Kidney (tissue), 14 donors: Measurements from ENCODE around the gene UCP3. TPM values are rescaled to one million over a fixed set of nuclear protein-coding genes. Genes with fewer than 3 reads are reported as not detected.

Experiments
- DNase-seq, 5 donors: peaks; one replicate each; pipeline ENCODE4 v3.0.0-alpha.2; 2013 to 2020
- FAIRE-seq: peaks from 2 replicates; lab custom pipeline; 2012; peaks lifted over from hg19 to GRCh38; lab: Jason Lieb, UNC
- H3K27ac ChIP-seq, 2 donors: one replicate each; pipeline ENCODE4 v1.7.0; 2013; ENCODE audit warnings: low read depth in 2 of 2, low read length in 2 of 2, inconsistent platforms in 1 of 2
- H3K27me3 ChIP-seq: one replicate; pipeline ENCODE4 v1.7.1; 2013; ENCODE audit warnings: low read length, inconsistent platforms; ENCODE audit not compliant: control insufficient read depth, insufficient read depth
- H3K36me3 ChIP-seq, 3 donors: one replicate each; pipeline versions ENCODE4 v1.7.0 to v1.7.1; 2013; ENCODE audit warnings: low read length in 3 of 3, control low read depth in 1 of 3, inconsistent platforms in 1 of 3; ENCODE audit not compliant: insufficient read depth in 3 of 3, control insufficient read depth in 2 of 3
- H3K4me1 ChIP-seq, 3 donors: one replicate each; pipeline versions ENCODE4 v1.7.0 to v1.7.1; 2013; ENCODE audit warnings: low read length in 3 of 3, inconsistent platforms in 1 of 3, low read depth in 1 of 3; ENCODE audit not compliant: control insufficient read depth in 2 of 3, insufficient read depth in 2 of 3
- H3K4me3 ChIP-seq, 3 donors: one replicate each; pipeline versions ENCODE4 v1.7.0 to v1.8.1; 2013; ENCODE audit warnings: low read length in 3 of 3, control low read depth in 1 of 3, inconsistent platforms in 1 of 3
- H3K9ac ChIP-seq, 3 donors: one replicate each; pipeline versions ENCODE4 v1.7.0 to v1.7.1; 2013; ENCODE audit warnings: low read length in 3 of 3, control low read depth in 1 of 3, inconsistent platforms in 1 of 3
- H3K9me3 ChIP-seq, 3 donors: one replicate each; pipeline versions ENCODE4 v1.7.0 to v1.7.1; 2013; ENCODE audit warnings: low read length in 3 of 3, control low read depth in 1 of 3, inconsistent platforms in 1 of 3; ENCODE audit not compliant: control insufficient read depth in 2 of 3, insufficient read depth in 1 of 3
- intact Hi-C: fragments of 100-400 bp; cut with DNase I; formaldehyde crosslinking; loops from one replicate; pipeline ENCODE4 v1.11.1; 2022
- polyA plus RNA-seq: library from polyadenylated mRNA; stranded (reverse); fragments of 350-450 nt; fragmentation: Illumina TruSeq; extraction: RNeasy Lipid Tissue Mini Kit (QIAGEN cat#74804); gene quantifications from one replicate; pipeline ENCODE4 v1.2.3, GENCODE V29; 2014; ENCODE audit warnings: low read depth, low replicate concordance; ENCODE audit not compliant: insufficient read depth
- total RNA-seq: library from RNA; stranded (reverse); fragmentation: NEBNext Ultra II Directional; extraction: Animal tissue kit (Norgen Biotek cat#: 25700); gene quantifications from one replicate; pipeline ENCODE4 v1.2.1, GENCODE V29; 2021
- TF ChIP-seq, protein P1 (sequence below): IDR thresholded peaks from 3 replicates; pipeline ENCODE4 v1.5.1; 2012; ENCODE audit warnings: mild to moderate bottlenecking, moderate library complexity, borderline replicate concordance; ENCODE audit not compliant: insufficient read depth; ENCODE audit errors: extremely low read depth
- donor health status: control.
- donor health status: control.
- donor health status: control.
- donor health status: control.
- donor health status: control.
- donor health status: DM: yes; HTN: yes; CAD: no.
- donor health status: Normal renal cell carcinoma (clear cell type).

The UCP3 gene
- total and polyA plus RNA-seq, 2 donors from 2014 or later: 0.28 to 4.0 TPM

DNA sequence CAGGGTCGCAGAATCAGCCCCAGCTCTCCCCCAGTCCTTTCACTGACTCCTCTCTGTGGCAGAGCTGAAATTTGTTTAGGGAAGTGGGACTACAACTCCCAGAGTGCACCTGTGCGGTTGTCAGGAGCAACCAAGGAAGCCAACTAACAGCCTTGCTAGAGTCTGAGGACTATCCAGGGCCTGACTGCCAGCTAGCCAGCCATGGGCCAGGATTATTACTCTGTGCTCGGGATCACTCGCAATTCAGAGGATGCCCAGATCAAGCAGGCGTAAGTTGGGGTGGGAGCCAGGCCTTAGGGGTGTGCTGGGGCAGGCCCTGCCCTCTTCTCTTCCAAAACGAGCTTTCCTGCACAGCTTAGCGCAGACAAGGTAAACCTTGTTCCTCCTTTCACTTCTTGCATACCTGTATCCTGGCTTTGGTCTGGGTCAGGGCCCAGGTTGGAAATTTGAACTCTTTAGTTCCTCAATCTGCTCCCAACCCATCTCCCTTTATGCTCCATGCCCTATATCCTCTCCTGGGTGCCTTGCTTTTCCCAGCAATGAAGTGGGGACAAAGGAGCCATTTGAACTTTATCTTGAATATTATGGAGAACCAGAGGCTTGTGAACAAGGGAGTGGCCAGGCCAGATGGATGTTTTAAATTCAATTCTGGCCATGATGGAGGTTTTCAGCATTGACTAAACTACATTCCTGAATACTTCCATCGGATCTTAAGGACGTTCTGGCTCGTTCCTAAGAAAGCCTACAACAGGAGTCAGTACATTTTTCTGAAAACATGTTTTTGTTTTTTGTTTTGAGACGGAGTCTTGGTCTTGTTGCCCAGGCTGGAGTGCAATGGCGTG, 57.8 kb downstream of the UCP3 start, which contains the start of gene DNAJB13:
Gene DNAJB13, plus strand, starts transcription at position 158 of the 842 bp plus-strand sequence. Its CDS starts 44 bp downstream, at position 202.
- no peaks in the 10 kb centered on the region for H3K36me3 ChIP-seq
- intact Hi-C loops: no loop called here
- no peak within 1 kb of the TSS for H3K9ac ChIP-seq
- TF ChIP-seq, protein P1, sequence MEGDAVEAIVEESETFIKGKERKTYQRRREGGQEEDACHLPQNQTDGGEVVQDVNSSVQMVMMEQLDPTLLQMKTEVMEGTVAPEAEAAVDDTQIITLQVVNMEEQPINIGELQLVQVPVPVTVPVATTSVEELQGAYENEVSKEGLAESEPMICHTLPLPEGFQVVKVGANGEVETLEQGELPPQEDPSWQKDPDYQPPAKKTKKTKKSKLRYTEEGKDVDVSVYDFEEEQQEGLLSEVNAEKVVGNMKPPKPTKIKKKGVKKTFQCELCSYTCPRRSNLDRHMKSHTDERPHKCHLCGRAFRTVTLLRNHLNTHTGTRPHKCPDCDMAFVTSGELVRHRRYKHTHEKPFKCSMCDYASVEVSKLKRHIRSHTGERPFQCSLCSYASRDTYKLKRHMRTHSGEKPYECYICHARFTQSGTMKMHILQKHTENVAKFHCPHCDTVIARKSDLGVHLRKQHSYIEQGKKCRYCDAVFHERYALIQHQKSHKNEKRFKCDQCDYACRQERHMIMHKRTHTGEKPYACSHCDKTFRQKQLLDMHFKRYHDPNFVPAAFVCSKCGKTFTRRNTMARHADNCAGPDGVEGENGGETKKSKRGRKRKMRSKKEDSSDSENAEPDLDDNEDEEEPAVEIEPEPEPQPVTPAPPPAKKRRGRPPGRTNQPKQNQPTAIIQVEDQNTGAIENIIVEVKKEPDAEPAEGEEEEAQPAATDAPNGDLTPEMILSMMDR: no peak
- peaks cover 0 to 6% (median 0%) of the 10 kb centered on the region in 3 donors for H3K9me3 ChIP-seq
- no peaks in the 10 kb centered on the region for H3K4me1 ChIP-seq
- H3K27ac ChIP-seq: no peak within 1 kb of the TSS
- H3K27me3 ChIP-seq: no peaks in the 10 kb centered on the region
- no peak for FAIRE-seq
- no peak within 1 kb of the TSS for H3K4me3 ChIP-seq
- DNase-seq: peak; percentile 64 to 80 (median 70)

Other genes starting within 250 kb of the UCP3 start
- 138 TPM for gene RAB6A, start 248.0 kb downstream of the UCP3 start, total RNA-seq
- 61.0 TPM for gene RAB6A, start 248.0 kb downstream of the UCP3 start, polyA plus RNA-seq
- gene MRPL48, start 221.2 kb downstream of the UCP3 start, total RNA-seq: 27.5 TPM
- 79.3 TPM for gene MRPL48, start 221.2 kb downstream of the UCP3 start, polyA plus RNA-seq
- 64.7 TPM for gene COA4, start 132.2 kb downstream of the UCP3 start, total RNA-seq
- 177 TPM for gene COA4, start 132.2 kb downstream of the UCP3 start, polyA plus RNA-seq
- gene PAAF1, start 132.1 kb downstream of the UCP3 start, total RNA-seq: 18.2 TPM
- gene PAAF1, start 132.1 kb downstream of the UCP3 start, polyA plus RNA-seq: 31.4 TPM
- gene DNAJB13, start 58.1 kb downstream of the UCP3 start, total RNA-seq: 4.3 TPM
- 1.5 TPM for gene DNAJB13, start 58.1 kb downstream of the UCP3 start, polyA plus RNA-seq
- gene UCP2, start 26.2 kb downstream of the UCP3 start, total RNA-seq: 104 TPM
- gene UCP2, start 26.2 kb downstream of the UCP3 start, polyA plus RNA-seq: 36.4 TPM
- gene C2CD3, start 161.9 kb upstream of the UCP3 start, total RNA-seq: 28.7 TPM
- gene C2CD3, start 161.9 kb upstream of the UCP3 start, polyA plus RNA-seq: 5.6 TPM
- 34.1 TPM for gene PPME1, start 162.2 kb upstream of the UCP3 start, total RNA-seq
- gene PPME1, start 162.2 kb upstream of the UCP3 start, polyA plus RNA-seq: 40.8 TPM